Hippocampal formation (tissue), 2 donors: ENCODE measurements around the gene PTBP3.
"Not testable (repeated sequence)": the region's sequence is repeated elsewhere in the genome, so short reads cannot be mapped to it uniquely, and the experiment has no call there.

ENCODE experiments used
- DNase-seq, 2 donors: peaks; one replicate each; lab custom pipeline; 2025; lab: John Stamatoyannopoulos, UW

PTBP3 gene

GRCh38 chr9:112271466-112272098, 61.8 kb downstream of the PTBP3 start:
- DNase-seq: no peak

- DNase-seq: no peak
Observed at GRCh38 chr9:112268413-112268812, 65.0 kb downstream of the PTBP3 start.

GRCh38 chr9:112267086-112267485, 66.3 kb downstream of the PTBP3 start:
- DNase-seq: not testable (repeated sequence)

GRCh38 chr9:112265391-112265790, 68.0 kb downstream of the PTBP3 start:
- DNase-seq: no peak

- no peak for DNase-seq
Observed at GRCh38 chr9:112262577-112262976, 70.8 kb downstream of the PTBP3 start.

GRCh38 chr9:112261133-112261532, 72.3 kb downstream of the PTBP3 start:
- no peak for DNase-seq

GRCh38 chr9:112258106-112258505, 75.3 kb downstream of the PTBP3 start:
- no peak for DNase-seq

- DNase-seq: no peak
Observed at GRCh38 chr9:112252194-112252593, 81.2 kb downstream of the PTBP3 start.

- no peak for DNase-seq
Observed at GRCh38 chr9:112249277-112249676, 84.1 kb downstream of the PTBP3 start.

GRCh38 chr9:112248722-112249121, 84.7 kb downstream of the PTBP3 start:
- no peak for DNase-seq

GRCh38 chr9:112247090-112247489, 86.3 kb downstream of the PTBP3 start:
- DNase-seq: no peak

- no peak for DNase-seq
Observed at GRCh38 chr9:112245126-112245525, 88.3 kb downstream of the PTBP3 start.

- no peak for DNase-seq
Observed at GRCh38 chr9:112242147-112242804, 91.1 kb downstream of the PTBP3 start.

GRCh38 chr9:112241491-112241890, 91.9 kb downstream of the PTBP3 start:
- no peak for DNase-seq

GRCh38 chr9:112239708-112240107, 93.7 kb downstream of the PTBP3 start:
- no peak for DNase-seq

- DNase-seq: no peak
Observed at GRCh38 chr9:112239284-112239683, 94.1 kb downstream of the PTBP3 start.

- no peak for DNase-seq
Observed at GRCh38 chr9:112234779-112235178, 98.6 kb downstream of the PTBP3 start.

GRCh38 chr9:112233769-112234168, 99.7 kb downstream of the PTBP3 start:
- no peak for DNase-seq

- DNase-seq: no peak
Observed at GRCh38 chr9:112232233-112232632, 101.2 kb downstream of the PTBP3 start.

- no peak for DNase-seq
Observed at GRCh38 chr9:112226091-112226490, 107.3 kb downstream of the PTBP3 start.

- DNase-seq: no peak
Observed at GRCh38 chr9:112224401-112225289, 108.8 kb downstream of the PTBP3 start.

- no peak for DNase-seq
Observed at GRCh38 chr9:112218908-112219307, 114.5 kb downstream of the PTBP3 start.

GRCh38 chr9:112212926-112213325, 120.5 kb downstream of the PTBP3 start:
- DNase-seq: no peak
